Umbilical cord (tissue), 2 donors: Measurements from ENCODE around the gene TXNRD2. TPM values are rescaled to one million over a fixed set of nuclear protein-coding genes. Genes with fewer than 3 reads are reported as not detected.

Experiments used
- DNase-seq: peaks from one replicate; pipeline ENCODE4 v3.0.0-alpha.2; 2015; ENCODE audit warnings: low spot score
- total RNA-seq: library from RNA; depleted of rRNA; stranded (reverse); fragments of >200 nt; gene quantifications from one replicate; pipeline ENCODE4 v1.2.3, GENCODE V29; 2014; ENCODE audit warnings: low replicate concordance; ENCODE audit not compliant: insufficient read depth

TXNRD2 gene
- total RNA-seq, 1 donor from 2014 or later: 32.0 TPM

- DNase-seq: no peak
Measured at GRCh38 chr22:19826619-19826950, 115.0 kb downstream of the TXNRD2 start.

GRCh38 chr22:19825904-19826618 lies 115.6 kb downstream of the TXNRD2 start:
- no peak for DNase-seq

Other genes with a start within 250 kb of the TXNRD2 start
- 47.7 TPM for gene SEPTIN5, start 227.3 kb downstream of the TXNRD2 start, total RNA-seq
- 3.4 TPM for gene GP1BB, start 218.3 kb downstream of the TXNRD2 start, total RNA-seq
- not detected for gene TBX1, start 181.0 kb downstream of the TXNRD2 start, total RNA-seq
- gene GNB1L, start 86.9 kb downstream of the TXNRD2 start, total RNA-seq: 19.7 TPM
- gene RTL10, start 86.9 kb downstream of the TXNRD2 start, total RNA-seq: 13.5 TPM
- 140 TPM for gene COMT, start within 50 bp of the TXNRD2 start, total RNA-seq
- 35.4 TPM for gene ARVCF, start 75.0 kb upstream of the TXNRD2 start, total RNA-seq
- 20.5 TPM for gene TANGO2, start 79.3 kb upstream of the TXNRD2 start, total RNA-seq
- gene DGCR8, start 138.4 kb upstream of the TXNRD2 start, total RNA-seq: 16.4 TPM
- gene RANBP1, start 174.3 kb upstream of the TXNRD2 start, total RNA-seq: 265 TPM
- 30.8 TPM for gene TRMT2A, start 175.4 kb upstream of the TXNRD2 start, total RNA-seq
- gene ZDHHC8, start 190.0 kb upstream of the TXNRD2 start, total RNA-seq: 2.2 TPM
- gene CCDC188, start 209.2 kb upstream of the TXNRD2 start, total RNA-seq: not detected